HG02870 (cell line): Measurements from ENCODE around the gene SRC.

ENCODE experiments used
- ATAC-seq: cut with Tn5 transposase; IDR thresholded peaks from one replicate; pipeline ENCODE4 v1.9.1; 2021; ENCODE audit warnings: mild to moderate bottlenecking, moderate library complexity; ENCODE audit not compliant: unreplicated experiment

Gene SRC

GRCh38 chr20:37421060-37421905 lies 75.3 kb downstream of the SRC start:
- ATAC-seq = no peak

DNA sequence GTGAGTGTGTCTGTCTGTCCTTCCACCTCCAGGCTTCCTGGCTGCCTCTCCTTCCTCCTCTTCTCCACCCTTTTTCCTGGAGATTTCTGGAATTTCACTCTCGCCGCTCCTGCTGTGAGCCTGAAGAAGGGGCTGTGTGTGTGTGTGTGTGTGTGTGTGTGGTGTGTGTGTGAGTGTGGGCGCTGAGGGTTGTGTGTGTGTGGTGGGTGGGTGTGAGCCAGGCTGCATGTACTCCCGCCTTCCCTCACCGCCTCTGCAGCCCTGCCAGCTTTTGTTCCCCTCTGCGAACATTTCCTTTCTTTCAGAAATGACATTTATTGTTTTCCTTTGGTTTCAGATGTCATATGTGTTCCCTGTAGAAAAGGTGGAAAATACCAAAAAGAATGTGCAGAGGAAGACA lies 76.0 kb downstream of the SRC start:
- ATAC-seq = no peak

DNA sequence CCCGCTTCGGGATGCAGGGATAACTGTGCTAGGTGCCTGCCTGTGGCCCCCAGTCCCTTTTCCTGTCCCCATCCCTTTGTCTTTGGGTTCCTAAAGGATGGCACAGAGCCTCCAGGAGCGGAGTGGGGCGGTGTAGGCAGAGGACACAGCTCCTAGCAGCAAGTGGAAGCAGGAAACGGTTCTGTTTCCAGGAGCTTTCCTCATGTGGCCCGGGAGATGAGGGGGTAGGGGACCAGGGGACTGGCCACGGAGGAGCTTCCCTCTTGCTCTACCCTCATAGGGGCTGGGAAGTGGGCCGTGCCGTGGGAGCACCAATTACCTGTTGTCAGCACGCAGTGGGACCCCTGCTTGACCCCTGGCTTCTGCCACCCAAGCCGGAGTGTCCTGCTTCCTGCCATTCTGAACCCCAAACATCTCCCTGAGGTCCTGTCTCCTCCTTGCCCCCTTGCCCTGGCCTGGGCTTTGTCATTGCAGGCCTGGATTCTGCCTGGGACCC lies 76.9 kb downstream of the SRC start:
- ATAC-seq = no peak

DNA sequence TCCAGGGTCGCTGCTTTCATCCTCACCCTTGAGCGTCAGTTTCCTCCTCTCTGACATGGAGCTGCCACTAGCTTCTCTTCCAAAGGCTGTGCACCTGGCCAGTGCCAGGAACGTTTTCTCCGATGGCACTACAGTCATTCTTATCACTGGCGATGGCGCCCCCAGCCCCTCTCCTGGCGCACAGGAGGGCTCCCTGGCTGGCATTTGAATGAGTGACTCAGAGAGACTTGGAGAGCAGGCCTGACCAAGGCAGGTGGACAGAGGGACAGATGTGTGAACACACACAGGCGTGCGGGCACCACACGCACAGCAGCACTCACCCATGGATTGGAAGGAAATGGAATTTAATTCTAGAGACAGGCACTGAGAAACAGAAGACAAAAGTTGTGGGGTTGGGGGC lies 77.6 kb downstream of the SRC start:
- ATAC-seq = no peak

- no peak for ATAC-seq
Observed at GRCh38 chr20:37424062-37424851, 78.3 kb downstream of the SRC start.

- ATAC-seq = no peak
Observed at GRCh38 chr20:37425103-37425625, 79.2 kb downstream of the SRC start.

- no peak for ATAC-seq
Observed at GRCh38 chr20:37426106-37426505, 80.2 kb downstream of the SRC start.

GRCh38 chr20:37426978-37427377 lies 81.0 kb downstream of the SRC start:
- no peak for ATAC-seq

GRCh38 chr20:37430044-37430443 lies 84.1 kb downstream of the SRC start:
- ATAC-seq = no peak

DNA sequence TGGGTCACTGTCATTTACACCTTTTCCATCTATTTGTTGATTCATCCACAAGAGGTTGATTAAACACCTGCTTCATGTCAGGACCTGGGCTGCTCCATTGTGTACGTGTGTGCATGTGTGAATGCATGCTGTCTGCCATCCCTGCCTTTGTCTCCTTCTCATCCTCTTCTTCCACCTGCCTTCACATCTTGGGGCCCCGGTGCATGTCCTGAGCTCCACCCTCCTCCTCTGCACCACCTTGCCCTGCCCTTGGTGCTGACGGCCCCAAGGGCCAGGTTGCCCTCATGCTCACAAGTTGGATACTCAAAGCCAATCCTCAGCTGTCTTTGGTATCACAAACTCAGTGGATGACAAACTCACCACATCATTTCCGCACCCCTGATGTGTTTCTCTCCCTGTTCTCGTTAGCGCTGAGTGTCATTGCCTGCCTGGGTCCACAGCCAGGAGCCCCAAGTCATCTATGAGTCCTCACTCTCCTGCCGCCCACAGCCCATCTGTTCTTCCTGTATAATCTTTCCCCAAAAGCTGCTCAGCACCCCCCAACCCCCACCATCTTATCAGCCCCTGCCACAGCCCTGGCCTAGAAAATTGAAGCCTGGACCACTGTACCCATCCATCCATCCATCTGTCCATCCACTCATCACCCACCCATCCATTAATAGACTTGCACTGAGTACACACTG lies 85.0 kb downstream of the SRC start:
- ATAC-seq = no peak

DNA sequence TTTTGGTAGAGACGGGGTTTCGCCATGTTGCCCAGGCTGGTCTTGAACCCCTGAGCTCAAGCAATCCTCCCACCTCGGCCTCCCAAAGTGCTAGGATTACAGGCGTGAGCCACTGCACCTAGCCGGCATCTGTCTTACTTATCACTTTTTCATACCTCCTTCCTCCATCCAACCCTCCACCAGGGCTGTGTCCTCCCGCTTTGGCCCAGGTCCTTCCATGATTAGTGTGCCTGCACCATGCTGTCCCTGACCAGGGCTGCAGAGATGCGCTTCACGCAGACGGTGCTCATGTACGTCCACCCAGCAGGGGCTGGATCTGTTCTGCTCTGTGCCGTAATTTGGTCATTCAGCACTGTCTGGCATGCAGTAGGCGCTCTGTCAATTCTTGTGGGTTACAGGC lies 85.8 kb downstream of the SRC start:
- ATAC-seq = no peak

DNA sequence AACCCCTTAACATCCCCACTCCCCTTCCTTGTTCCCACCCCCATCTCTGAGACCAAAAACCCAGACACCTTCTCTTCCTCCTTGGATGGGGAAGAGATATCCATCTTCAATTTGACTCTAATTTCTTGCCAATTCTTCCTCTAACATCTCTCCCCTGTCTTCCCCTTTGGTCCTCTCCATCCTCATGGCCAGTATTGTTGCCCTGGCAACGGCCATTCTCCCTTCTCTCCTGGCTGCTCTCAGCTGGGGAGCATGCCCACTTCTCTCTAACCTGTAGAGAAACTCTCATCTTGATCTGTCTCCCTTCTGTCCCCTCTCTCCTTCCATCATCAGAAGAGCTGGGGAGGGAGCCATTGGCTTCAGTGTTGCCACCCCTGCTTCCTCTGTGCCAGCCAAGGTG lies 86.7 kb downstream of the SRC start:
- no peak for ATAC-seq

DNA sequence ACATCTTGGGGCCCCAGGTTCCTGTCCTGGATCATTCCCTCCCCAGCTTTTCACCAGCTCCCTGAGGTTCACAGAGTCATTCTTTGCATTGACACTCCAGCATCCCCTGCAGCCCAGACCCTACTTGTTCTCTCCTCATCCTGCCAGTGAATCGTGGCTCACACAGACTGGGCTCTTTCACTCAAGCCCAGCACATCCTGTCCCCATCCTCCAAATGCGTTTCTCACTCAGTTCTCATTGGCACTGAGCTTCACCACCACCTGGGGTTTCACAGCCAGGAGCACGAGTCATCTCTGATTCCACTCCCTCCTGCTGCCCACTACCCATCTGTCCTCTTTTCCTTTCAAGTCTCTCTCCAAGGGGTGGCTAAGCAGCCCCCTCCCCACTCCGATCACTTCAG lies 89.7 kb downstream of the SRC start:
- ATAC-seq = no peak

GRCh38 chr20:37436527-37437186 lies 90.7 kb downstream of the SRC start:
- ATAC-seq = no peak

- ATAC-seq = no peak
Observed at GRCh38 chr20:37437676-37438075, 91.7 kb downstream of the SRC start.

- ATAC-seq = no peak
Observed at GRCh38 chr20:37438464-37439222, 92.7 kb downstream of the SRC start.

DNA sequence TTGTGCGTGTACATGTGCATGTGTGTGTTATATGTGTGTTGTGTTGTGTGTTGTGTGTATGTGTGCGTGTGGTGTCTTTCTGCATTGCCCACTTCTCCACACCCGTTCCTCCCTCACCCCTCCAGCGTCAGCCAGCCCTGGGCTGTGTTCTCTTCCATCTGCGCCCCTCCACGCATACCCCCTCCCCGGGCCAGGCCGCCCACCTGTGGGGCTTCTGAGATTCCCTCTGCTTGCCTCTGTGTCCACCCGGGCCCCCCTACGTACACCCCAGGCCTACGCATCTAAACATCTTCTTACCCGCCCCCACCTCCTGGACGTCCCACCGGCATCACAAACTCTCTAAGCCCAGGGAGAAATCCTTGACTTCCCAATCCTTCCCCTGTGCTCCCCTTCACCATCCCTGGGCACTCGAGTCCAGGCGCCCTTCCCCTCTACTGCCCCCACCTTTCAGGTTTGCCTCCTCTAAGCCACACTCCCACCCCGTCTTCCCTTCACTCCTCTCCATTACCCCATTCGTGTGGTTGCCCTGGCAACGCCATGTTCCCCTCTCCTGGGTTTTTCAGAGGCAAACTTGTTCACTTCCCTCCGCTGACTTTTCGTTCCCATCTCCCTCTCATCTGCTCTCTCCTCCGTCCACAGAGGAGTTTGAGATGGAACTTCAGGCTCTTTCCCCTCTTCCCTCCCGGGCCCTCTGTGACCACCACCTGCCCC lies 93.4 kb downstream of the SRC start:
- no peak for ATAC-seq

GRCh38 chr20:37441023-37441422 lies 95.1 kb downstream of the SRC start:
- no peak for ATAC-seq

GRCh38 chr20:37442547-37442946 lies 96.6 kb downstream of the SRC start:
- ATAC-seq = no peak
